Gastrocnemius medialis (tissue), 4 donors: Measurements from ENCODE around the gene CYGB.

Experiments used
- POLR2A ChIP-seq, 2 donors: fragments of 450-650 bp; IDR thresholded peaks; one replicate each; pipeline ENCODE4 v1.6.1; 2017; ENCODE audit warnings: antibody characterized with exemption in 2 of 2, mild to moderate bottlenecking in 2 of 2, moderate library complexity in 2 of 2
- TF ChIP-seq, protein P1 (sequence below), 5 experiments: fragments of 450-650 bp in 3 of 5; fragments of 200-600 bp in 2 of 5; sonication (generic) in 2 of 5; IDR thresholded peaks in 4 of 5; conservative IDR thresholded peaks in 1 of 5; 1 replicate in 4 of 5; 2 replicates in 1 of 5; pipeline ENCODE4 v1.5.1; 2016 to 2019; ENCODE audit warnings: antibody characterized with exemption in 5 of 5, mild to moderate bottlenecking in 3 of 5, moderate library complexity in 3 of 5

DNA sequence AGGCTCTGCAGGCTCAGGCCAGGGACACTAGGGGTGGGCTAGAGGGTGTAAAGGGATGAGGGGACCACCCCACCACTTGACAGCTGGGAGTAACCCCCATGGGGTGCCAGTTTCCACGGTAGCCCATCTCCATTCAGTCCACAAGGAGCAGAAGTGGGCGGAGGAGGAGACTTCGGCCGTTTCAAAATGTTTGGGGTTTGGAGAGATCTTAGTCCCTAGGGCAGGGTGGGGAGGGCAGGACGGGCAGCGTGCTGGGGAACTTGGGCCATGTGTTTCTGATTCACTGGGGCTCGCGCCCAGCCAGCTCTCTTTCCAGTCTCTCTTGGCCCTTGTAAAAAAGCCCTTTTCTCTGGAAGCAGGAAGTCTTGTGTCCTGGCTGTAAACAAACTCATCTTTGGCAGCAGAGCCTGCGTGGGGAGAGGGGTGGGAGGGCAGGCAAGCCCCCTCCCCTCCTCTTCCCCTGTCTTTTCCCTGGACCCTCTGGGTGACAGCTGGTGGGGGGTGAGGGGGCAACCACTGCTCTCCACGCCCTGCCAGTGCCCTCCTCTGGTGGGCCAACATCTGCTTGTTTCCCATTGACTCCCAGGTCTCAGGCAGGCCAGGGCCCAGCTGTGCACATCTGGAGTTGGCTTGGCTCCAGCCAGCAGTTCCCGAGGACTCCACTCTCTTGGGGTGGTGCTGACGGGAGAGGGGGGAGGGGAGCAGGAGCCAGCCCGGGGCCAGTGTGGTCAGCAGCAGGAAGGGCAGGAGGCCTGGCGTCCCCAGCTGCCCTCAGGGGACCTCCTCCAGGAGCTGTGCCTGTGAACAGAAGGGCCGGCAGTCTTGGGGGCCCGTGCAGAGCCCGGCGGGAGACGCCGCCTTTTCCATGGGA lies 8.1 kb downstream of the CYGB start:
- TF ChIP-seq, protein P1, sequence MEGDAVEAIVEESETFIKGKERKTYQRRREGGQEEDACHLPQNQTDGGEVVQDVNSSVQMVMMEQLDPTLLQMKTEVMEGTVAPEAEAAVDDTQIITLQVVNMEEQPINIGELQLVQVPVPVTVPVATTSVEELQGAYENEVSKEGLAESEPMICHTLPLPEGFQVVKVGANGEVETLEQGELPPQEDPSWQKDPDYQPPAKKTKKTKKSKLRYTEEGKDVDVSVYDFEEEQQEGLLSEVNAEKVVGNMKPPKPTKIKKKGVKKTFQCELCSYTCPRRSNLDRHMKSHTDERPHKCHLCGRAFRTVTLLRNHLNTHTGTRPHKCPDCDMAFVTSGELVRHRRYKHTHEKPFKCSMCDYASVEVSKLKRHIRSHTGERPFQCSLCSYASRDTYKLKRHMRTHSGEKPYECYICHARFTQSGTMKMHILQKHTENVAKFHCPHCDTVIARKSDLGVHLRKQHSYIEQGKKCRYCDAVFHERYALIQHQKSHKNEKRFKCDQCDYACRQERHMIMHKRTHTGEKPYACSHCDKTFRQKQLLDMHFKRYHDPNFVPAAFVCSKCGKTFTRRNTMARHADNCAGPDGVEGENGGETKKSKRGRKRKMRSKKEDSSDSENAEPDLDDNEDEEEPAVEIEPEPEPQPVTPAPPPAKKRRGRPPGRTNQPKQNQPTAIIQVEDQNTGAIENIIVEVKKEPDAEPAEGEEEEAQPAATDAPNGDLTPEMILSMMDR (IDR thresholded peaks at IDR 0.05 in 4 of 5, conservative IDR thresholded peaks at IDR 0.05 in 1 of 5), result peak in 1 of 5 experiments; percentile 2
- TF ChIP-seq POLR2A (IDR thresholded peaks at IDR 0.05), result peak in 1 of 2 donors; percentile 6
